SK-N-MC (cell line): Measurements from ENCODE around the gene MS4A6A.

Experiments
- EZH2 ChIP-seq: fragments of 200-600 bp; sonication (generic); IDR thresholded peaks from one replicate; pipeline ENCODE4 v1.6.1; 2017; ENCODE audit warnings: antibody characterized with exemption
- POLR2AphosphoS5 ChIP-seq: IDR thresholded peaks from 2 replicates; pipeline ENCODE4 v1.6.1; 2012; ENCODE audit warnings: mild to moderate bottlenecking, low read depth, low read length, borderline replicate concordance

- no peak for TF ChIP-seq EZH2
- no peak for TF ChIP-seq POLR2AphosphoS5
Observed at GRCh38 chr11:60169264-60169915, 13.5 kb downstream of the MS4A6A start.
